NCI-H187 treated with DMSO at 0.1 percent for 48 hours (cell line): ENCODE results near the gene RNF167.

ENCODE experiments used
- DNase-seq: peaks from one replicate; lab custom pipeline; 2025; lab: John Stamatoyannopoulos, UW

RNF167 gene

DNA sequence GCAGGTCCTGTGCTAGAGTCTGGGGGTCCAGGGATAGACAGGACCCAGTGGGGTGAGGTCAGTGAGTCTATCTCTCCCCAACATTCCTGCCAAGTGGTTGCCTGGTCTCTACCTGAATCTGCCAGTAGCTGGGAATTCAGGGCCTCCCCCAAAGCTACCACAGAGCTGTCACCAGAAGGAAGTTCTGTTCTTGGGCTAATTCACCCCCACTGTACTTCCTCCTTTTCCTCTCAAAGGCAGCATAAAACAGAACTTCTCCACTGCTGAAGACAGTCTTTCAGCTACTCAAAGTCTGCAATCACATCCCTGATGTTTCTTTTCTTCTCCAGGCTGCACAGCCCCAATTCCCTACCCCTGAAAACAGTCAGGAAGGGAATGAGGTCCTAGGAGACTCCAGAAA lies 38.7 kb downstream of the RNF167 start:
- DNase-seq, result no peak

DNA sequence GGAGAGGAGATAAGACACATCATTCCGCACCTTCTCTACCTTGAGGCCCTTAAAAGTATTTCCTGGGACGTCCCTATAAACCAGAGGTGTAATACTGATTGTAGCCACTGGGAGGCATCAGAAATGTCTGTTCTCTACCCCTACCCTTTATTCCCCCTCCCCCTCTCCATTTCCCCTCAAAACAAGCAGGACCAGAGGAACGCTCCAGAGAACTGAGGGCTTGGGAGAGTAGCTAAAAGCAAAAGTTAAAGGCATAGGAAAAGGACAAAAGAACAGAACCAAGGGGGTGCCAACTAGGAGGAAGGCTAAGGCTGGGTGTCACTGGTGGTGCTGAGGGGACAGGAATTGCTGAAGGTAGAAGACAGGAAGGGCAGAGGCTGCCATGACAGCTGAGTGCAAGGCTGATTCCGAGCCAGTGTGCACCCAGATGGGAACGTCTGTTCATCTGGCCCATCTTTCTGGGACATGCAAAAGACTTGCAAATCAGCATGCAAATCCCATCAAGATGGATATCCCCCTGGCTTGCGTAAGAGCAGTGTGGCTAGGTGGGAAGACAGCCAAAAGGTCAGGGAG lies 40.7 kb downstream of the RNF167 start:
- DNase-seq, result no peak

DNA sequence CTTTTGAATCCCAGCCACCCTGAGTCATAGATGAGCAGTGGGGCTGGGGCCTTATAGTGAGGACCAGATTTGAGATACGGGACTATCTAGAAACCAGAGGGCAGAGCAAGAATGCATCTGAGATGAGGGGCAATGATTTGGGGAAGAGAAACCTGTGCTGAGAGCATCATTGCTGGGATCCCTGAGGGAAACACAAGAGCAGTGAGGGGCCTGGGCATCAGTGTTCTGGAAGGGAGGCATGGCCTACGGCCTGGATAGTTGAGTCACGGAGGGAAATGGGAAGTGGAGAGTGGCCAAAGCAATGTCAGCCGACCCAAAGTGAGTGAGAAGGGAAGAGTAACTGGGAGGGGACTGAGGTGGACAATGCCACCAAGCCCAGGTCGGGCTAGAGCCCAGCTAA lies 42.2 kb downstream of the RNF167 start:
- no peak for DNase-seq

DNA sequence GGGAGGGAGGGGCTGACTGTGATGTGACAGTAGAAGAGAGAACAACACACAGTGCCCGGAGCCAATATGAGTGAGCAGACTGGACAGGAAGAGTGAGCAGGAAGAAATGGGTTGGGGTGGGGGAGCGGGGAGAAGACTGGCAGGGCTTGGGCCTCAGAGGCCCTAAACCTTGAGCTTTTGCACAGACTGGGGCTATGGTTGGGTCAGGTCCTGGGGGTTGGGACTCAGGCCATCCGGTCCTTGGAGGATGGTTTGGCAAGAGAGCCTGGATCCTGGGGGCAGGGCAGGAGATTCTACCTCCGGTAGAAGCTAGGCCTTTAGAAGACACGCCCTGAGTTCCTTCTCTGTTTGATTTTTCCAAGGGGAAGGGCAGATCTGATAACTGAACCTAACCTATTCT lies 46.3 kb downstream of the RNF167 start:
- DNase-seq, result no peak

DNA sequence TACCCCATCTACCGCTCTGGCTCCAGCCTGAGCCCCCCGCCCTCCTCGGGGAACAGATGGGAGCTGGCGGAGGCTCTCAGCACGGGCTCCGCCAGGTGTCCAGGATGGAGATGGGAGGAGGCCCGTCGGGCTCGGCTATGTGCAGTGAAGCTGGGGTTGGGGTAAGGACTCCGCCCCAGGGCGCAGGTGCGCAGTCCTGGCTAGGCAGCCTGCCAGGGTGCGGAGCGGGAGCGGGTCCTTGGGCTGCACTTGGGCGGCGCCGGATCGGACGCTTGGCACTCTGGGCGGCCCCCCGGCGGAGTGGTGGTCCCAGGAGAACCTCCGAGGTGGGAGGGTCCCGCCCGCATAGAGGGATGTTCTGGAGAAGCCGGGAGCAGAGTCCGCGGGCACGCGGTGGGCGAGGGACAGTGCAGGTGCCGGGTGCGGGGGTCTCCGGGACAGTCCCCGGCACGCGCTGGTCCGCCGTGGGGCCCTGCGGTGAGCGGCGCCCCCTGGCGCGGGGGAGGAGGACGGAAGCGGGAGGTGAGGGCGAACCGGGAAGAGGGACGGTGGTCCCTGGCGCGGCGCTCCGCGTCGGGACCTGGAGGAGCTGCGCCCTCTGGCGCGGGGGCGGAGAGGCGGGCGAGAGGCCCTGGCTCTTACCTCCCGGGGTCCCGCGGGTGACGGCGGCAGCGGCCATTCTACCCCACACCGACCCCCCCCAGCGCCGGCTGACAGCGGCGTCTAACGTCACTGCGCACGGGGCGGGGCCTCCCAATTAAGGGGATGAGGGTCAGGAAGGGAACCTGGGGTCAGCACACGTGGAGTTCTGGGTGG lies 47.1 kb downstream of the RNF167 start, which contains the start of gene CAMTA2:
CAMTA2 (minus strand) TSS at position 725 of the 816 bp plus-strand sequence. CDS start 1,453 bp downstream, outside the sequence.
- DNase-seq, result no peak

DNA sequence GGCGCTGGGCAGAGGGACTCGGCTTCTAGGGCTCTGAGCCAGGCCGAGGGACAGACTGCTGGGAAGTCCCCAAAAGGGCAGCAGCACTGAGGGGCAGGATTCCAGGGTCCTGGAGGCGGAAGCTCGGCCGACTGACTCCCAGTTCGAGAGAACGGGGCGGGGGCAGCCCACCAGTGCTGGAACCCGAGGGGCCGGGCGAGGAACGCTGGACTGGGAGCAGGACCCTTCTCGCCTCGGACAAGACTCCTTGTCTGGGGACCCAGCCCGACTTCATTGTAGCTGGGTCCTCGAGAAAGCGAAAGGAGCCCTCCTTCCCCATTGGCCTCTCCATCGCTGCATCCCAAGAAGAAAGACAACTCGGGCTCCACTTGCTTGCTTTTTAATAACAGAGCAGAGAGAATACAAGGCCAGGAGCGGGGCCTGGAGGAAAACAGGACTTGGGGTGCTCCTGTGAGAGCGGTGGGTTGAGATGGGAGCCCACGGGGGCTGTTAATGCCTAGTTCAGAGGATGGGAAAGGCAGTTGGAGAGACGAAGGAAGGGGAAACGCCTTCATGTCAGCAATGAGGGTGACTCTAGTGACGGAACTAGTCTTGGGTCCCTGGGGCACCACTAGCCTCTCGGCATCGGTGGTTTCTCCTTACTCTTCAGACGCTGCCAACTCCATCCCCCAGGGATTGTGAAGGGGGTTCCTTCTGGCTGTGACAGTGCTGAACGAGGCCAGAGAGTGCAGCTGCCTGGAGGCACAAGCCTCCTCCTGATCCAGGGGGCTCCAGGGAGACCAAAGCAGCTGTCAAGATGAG lies 47.9 kb downstream of the RNF167 start:
- DNase-seq, result no peak

DNA sequence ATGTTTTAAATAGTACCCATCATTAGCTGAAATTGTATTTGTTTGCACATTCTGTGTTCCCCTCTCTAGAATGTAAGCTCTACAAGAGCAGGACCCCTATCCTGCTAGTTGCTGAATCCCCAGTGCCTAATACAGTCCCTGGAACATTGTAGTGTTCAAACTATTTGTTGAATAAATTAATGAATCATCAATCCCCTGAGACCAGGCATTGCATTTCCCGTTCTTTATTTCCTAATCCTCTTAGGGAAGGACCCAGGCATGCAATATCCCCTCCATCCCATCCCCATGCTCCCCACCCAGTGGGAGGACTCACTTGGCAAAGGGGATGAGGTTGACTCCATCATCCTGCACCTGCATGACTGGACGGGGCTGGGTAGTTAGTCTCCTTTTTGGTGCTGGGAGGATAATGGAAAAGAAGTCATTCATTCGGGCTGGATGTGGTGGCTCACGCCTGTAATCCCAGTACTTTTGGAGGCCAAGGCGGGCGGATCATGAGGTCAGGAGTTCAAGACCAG lies 54.1 kb downstream of the RNF167 start:
- DNase-seq, result no peak
